SK-N-SH (cell line): ENCODE results near the gene DNAJC21. TPM values are rescaled to one million over a fixed set of nuclear protein-coding genes. Genes with fewer than 3 reads are reported as not detected.

Experiments used
- CTCF ChIA-PET: fragments of 300-600, 350-600 bp; formaldehyde crosslinking; extraction: SDS; loops from one replicate; lab custom pipeline; 2021; lab: Yijun Ruan, JAX
- POLR2A ChIA-PET: fragments of 350-600 bp; sonication (Branson Sonifier 250); formaldehyde crosslinking; extraction: SDS; loops from one replicate; lab custom pipeline; 2020; ENCODE audit warnings: antibody characterized with exemption, inconsistent platforms; lab: Yijun Ruan, JAX
- DNase-seq: peaks from one replicate; pipeline ENCODE4 v3.0.0; 2012
- H2AFZ ChIP-seq: fragments of 200-600 bp; sonication (generic); 2 replicates; pipeline ENCODE4 v1.8.1; 2016; ENCODE audit warnings: antibody characterized with exemption, mild to moderate bottlenecking, low read depth
- H3F3A ChIP-seq: fragments of 200-600 bp; sonication (generic); replicated peaks from 2 replicates; pipeline ENCODE3; 2016; ENCODE audit warnings: antibody characterized with exemption, mild to moderate bottlenecking; ENCODE audit not compliant: insufficient read depth
- H3K27ac ChIP-seq, 2 experiments: fragments of 200-500 bp in 1 of 2; fragments of 200-600 bp in 1 of 2; sonication (Bioruptor generic) in 1 of 2; sonication (generic), shearing (Covaris generic) in 1 of 2; 2 replicates each; pipeline versions ENCODE4 v1.5.1 to v1.6.1; 2014 to 2016; ENCODE audit warnings: low read depth in 2 of 2, inconsistent platforms in 1 of 2, low read length in 1 of 2, mild to moderate bottlenecking in 1 of 2, mixed read lengths in 1 of 2
- H3K27me3 ChIP-seq: fragments of 200-600 bp; sonication (generic), shearing (Covaris generic); 2 replicates; pipeline ENCODE4 v1.6.1; 2016; ENCODE audit warnings: mixed run types; ENCODE audit not compliant: insufficient read depth
- H3K36me3 ChIP-seq, 2 experiments: fragments of 200-500 bp in 1 of 2; fragments of 200-600 bp in 1 of 2; sonication (Bioruptor generic) in 1 of 2; sonication (generic) in 1 of 2; replicated peaks in 1 of 2; 2 replicates each; pipeline versions ENCODE3 to v1.5.1; 2014 to 2016; ENCODE audit warnings: low read length in 1 of 2, mild to moderate bottlenecking in 1 of 2; ENCODE audit not compliant: insufficient read depth in 2 of 2, control insufficient read depth in 1 of 2
- H3K4me1 ChIP-seq, 2 experiments: fragments of 200-500 bp in 1 of 2; fragments of 200-600 bp in 1 of 2; sonication (Bioruptor generic) in 1 of 2; sonication (generic), shearing (Covaris generic) in 1 of 2; 2 replicates each; pipeline versions ENCODE4 v1.5.1 to v1.6.1; 2014 to 2016; ENCODE audit warnings: low read depth in 1 of 2, low read length in 1 of 2, mixed run types in 1 of 2; ENCODE audit not compliant: insufficient read depth in 2 of 2, control insufficient read depth in 1 of 2
- H3K4me2 ChIP-seq: fragments of 200-600 bp; sonication (generic), shearing (Covaris generic); 2 replicates; pipeline ENCODE4 v1.6.1; 2017; ENCODE audit warnings: mixed run types
- H3K4me3 ChIP-seq, 2 experiments: fragments of 200-500 bp in 1 of 2; fragments of 200-600 bp in 1 of 2; sonication (Bioruptor generic) in 1 of 2; sonication (generic), shearing (Covaris generic) in 1 of 2; 2 replicates each; pipeline versions ENCODE4 v1.5.1 to v1.8.1; 2014 to 2016; ENCODE audit warnings: low read depth in 2 of 2, inconsistent platforms in 1 of 2, low read length in 1 of 2, mild to moderate bottlenecking in 1 of 2, mixed read lengths in 1 of 2, moderate library complexity in 1 of 2
- H3K79me2 ChIP-seq: fragments of 200-600 bp; sonication (generic); 2 replicates; pipeline ENCODE4 v1.8.1; 2017; ENCODE audit warnings: mild to moderate bottlenecking; ENCODE audit not compliant: insufficient read depth
- H3K9ac ChIP-seq: fragments of 200-600 bp; sonication (generic); 2 replicates; pipeline ENCODE4 v1.6.1; 2017; ENCODE audit warnings: mixed run types
- H3K9me2 ChIP-seq: fragments of 200-600 bp; sonication (generic); 2 replicates; pipeline ENCODE4 v1.6.1; 2017; ENCODE audit warnings: mixed run types
- H3K9me3 ChIP-seq: fragments of 200-600 bp; sonication (generic); 2 replicates; pipeline ENCODE4 v1.6.1; 2017; ENCODE audit warnings: mixed run types, mild to moderate bottlenecking, moderate library complexity
- H4K20me1 ChIP-seq: fragments of 200-600 bp; sonication (generic); 2 replicates; pipeline ENCODE4 v1.6.1; 2017; ENCODE audit warnings: mild to moderate bottlenecking, mixed run types; ENCODE audit not compliant: insufficient read depth
- CHD2 ChIP-seq: fragments of 150-350 bp; IDR thresholded peaks from 2 replicates; pipeline ENCODE4 v1.6.1; 2018; ENCODE audit warnings: low read length; ENCODE audit not compliant: partially characterized antibody
- ELF1 ChIP-seq: IDR thresholded peaks from 2 replicates; pipeline ENCODE4 v1.4.0; 2012
- EP300 ChIP-seq, 2 experiments: IDR thresholded peaks; 2 replicates each; pipeline versions ENCODE4 v1.4.0 to v1.6.1; 2012; ENCODE audit warnings: borderline replicate concordance in 1 of 2, low read depth in 1 of 2, low read length in 1 of 2
- FOSL2 ChIP-seq: IDR thresholded peaks from 2 replicates; pipeline ENCODE4 v1.4.0; 2012; ENCODE audit warnings: low read depth, mild to moderate bottlenecking, moderate library complexity, borderline replicate concordance
- GABPA ChIP-seq: IDR thresholded peaks from 2 replicates; pipeline ENCODE4 v1.4.0; 2012; ENCODE audit warnings: low read depth, mild to moderate bottlenecking
- MEF2A ChIP-seq: IDR thresholded peaks from 2 replicates; pipeline ENCODE4 v1.4.0; 2012; ENCODE audit warnings: low read depth, borderline replicate concordance
- POLR2AphosphoS5 ChIP-seq: IDR thresholded peaks from 2 replicates; pipeline ENCODE4 v1.6.1; 2012; ENCODE audit warnings: low read depth, low read length
- RCOR1 ChIP-seq: fragments of 150-350 bp; IDR thresholded peaks from 2 replicates; pipeline ENCODE4 v1.6.1; 2017; ENCODE audit warnings: antibody characterized with exemption, low read length
- TAF1 ChIP-seq: IDR thresholded peaks from 2 replicates; pipeline ENCODE4 v1.6.1; 2012; ENCODE audit warnings: low read depth, mild to moderate bottlenecking, low read length, moderate library complexity, borderline replicate concordance
- TEAD4 ChIP-seq: IDR thresholded peaks from 2 replicates; pipeline ENCODE4 v1.4.0; 2012; ENCODE audit warnings: mild to moderate bottlenecking, borderline replicate concordance; ENCODE audit not compliant: insufficient read depth
- YY1 ChIP-seq: IDR thresholded peaks from 2 replicates; pipeline ENCODE4 v1.4.0; 2012; ENCODE audit warnings: low read depth, mild to moderate bottlenecking
- WGBS: methylation state at CpG from one replicate; pipeline ENCODE4 v1.1.6; 2017; ENCODE audit warnings: low lambda C conversion rate; 5-methylcytosine and 5-hydroxymethylcytosine counted together
- polyA plus RNA-seq, 3 experiments: library from polyadenylated mRNA; depleted of rRNA; stranded (reverse); fragments of >200 nt; gene quantifications; 2 replicates each; pipeline ENCODE4 v1.2.3, GENCODE V29; 2012
- TF ChIP-seq, protein P1 (sequence below): IDR thresholded peaks from 2 replicates; pipeline ENCODE4 v1.4.0; 2012; ENCODE audit warnings: low read depth
- TF ChIP-seq, protein P2 (sequence below): IDR thresholded peaks from 2 replicates; pipeline ENCODE4 v1.6.1; 2012; ENCODE audit warnings: mild to moderate bottlenecking, low read depth, low read length, moderate library complexity

DNAJC21 gene
- polyA plus RNA-seq, 1 of the 3 experiments (the other 2 are of a cell fraction) = 8.8 TPM

DNA sequence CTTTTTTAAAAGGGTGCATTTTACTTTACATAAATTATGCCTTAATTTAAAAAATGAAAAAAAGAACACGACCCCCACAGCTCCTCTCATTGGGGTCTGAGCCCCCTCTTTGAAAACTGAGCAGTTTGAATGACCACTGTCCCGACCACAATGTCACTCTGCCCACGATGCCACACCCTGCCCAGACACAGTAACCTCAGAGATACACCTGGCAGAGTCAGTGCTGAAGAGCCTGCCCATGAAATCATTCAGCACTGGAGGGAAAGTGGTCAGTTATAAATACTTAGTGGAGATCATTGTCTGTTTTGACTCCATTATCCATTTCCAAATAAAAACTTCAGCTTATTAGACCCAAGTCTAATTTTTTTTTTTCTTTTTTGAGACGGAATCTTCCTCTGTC is 49.3 kb downstream of the DNAJC21 start:
- no peak overlapping the region for H3K27ac ChIP-seq
- H3K4me3 ChIP-seq = no peak overlapping the region
- WGBS = 13% methylated on average over 4 of the region's 4 CpGs
- no peaks in the 10 kb centered on the region for H3K36me3 ChIP-seq
- H3K9ac ChIP-seq = no peak overlapping the region
- TF ChIP-seq FOSL2 = no peak
- no peak for TF ChIP-seq TEAD4
- TF ChIP-seq EP300 (IDR thresholded peaks at IDR 0.05; ENCODE audit: borderline replicate concordance in 1 of 2, low read depth in 1 of 2, low read length in 1 of 2) = no peak
- no peak for TF ChIP-seq POLR2AphosphoS5
- H3K9me3 ChIP-seq = no peaks in the 10 kb centered on the region
- H3K4me1 ChIP-seq = no peaks in the 10 kb centered on the region
- no peaks in the 10 kb centered on the region for H4K20me1 ChIP-seq
- no peaks in the 10 kb centered on the region for H3F3A ChIP-seq
- DNase-seq = no peak
- no peak overlapping the region for H2AFZ ChIP-seq
- H3K79me2 ChIP-seq = no peaks in the 10 kb centered on the region
- CTCF ChIA-PET = no interaction called here
- H3K27me3 ChIP-seq = peaks cover 7% of the 10 kb centered on the region
- no peak overlapping the region for H3K4me2 ChIP-seq
- no peaks in the 10 kb centered on the region for H3K9me2 ChIP-seq
- POLR2A ChIA-PET = no interaction called here

DNA sequence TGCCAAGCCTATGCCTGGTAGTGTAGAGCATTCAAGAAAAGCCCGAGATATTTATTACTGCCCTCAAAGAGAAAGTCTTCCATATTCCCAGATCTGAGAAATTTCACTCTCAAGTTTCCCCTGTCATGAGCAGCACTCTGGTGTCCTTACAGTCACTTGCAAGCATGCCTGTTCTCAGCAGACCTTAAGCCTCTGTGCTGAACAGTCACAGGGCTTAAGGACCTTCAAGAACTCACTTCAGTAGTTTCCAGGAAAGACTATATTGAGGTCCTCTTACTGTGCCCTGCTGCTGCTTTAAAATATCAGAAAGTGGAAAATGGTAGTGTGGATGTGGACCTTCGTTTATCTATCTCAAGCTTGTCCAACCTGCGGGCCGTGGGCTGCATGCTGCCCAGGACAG is 53.5 kb downstream of the DNAJC21 start:
- Histone ChIP-seq H3K4me1 (no peaks in the 10 kb centered on the region), H4K20me1 (no peaks in the 10 kb centered on the region), H3K27me3 (no peaks in the 10 kb centered on the region; the same call in 1 of the 2 replicates), H3K9me3 (peaks cover 22% of the 10 kb centered on the region), H3K9me2 (no peaks in the 10 kb centered on the region), H3K4me3 (no peak overlapping the region), H3K79me2 (no peaks in the 10 kb centered on the region), H3F3A (no peaks in the 10 kb centered on the region), H3K9ac (no peak overlapping the region), H3K4me2 (no peak overlapping the region), H3K36me3 (no peaks in the 10 kb centered on the region), H2AFZ (no peak overlapping the region), H3K27ac (no peak overlapping the region)
- 6% methylated on average over 4 of the region's 4 CpGs for WGBS
- TF ChIP-seq, protein P1, sequence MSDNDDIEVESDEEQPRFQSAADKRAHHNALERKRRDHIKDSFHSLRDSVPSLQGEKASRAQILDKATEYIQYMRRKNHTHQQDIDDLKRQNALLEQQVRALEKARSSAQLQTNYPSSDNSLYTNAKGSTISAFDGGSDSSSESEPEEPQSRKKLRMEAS = no peak
- TF ChIP-seq CHD2 (no peak), TEAD4 (no peak), POLR2AphosphoS5 (no peak), TAF1 (no peak), RCOR1 (no peak), YY1 (no peak), GABPA (no peak), ELF1 (no peak), MEF2A (no peak)
- TF ChIP-seq, protein P2, sequence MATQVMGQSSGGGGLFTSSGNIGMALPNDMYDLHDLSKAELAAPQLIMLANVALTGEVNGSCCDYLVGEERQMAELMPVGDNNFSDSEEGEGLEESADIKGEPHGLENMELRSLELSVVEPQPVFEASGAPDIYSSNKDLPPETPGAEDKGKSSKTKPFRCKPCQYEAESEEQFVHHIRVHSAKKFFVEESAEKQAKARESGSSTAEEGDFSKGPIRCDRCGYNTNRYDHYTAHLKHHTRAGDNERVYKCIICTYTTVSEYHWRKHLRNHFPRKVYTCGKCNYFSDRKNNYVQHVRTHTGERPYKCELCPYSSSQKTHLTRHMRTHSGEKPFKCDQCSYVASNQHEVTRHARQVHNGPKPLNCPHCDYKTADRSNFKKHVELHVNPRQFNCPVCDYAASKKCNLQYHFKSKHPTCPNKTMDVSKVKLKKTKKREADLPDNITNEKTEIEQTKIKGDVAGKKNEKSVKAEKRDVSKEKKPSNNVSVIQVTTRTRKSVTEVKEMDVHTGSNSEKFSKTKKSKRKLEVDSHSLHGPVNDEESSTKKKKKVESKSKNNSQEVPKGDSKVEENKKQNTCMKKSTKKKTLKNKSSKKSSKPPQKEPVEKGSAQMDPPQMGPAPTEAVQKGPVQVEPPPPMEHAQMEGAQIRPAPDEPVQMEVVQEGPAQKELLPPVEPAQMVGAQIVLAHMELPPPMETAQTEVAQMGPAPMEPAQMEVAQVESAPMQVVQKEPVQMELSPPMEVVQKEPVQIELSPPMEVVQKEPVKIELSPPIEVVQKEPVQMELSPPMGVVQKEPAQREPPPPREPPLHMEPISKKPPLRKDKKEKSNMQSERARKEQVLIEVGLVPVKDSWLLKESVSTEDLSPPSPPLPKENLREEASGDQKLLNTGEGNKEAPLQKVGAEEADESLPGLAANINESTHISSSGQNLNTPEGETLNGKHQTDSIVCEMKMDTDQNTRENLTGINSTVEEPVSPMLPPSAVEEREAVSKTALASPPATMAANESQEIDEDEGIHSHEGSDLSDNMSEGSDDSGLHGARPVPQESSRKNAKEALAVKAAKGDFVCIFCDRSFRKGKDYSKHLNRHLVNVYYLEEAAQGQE = no peak
- no peak for DNase-seq
- ChIA-PET POLR2A (no interaction called here), CTCF (interaction anchor here (1.1 kb wide), 1 partner anchor 21 kb away, joined by 3 read pairs; no protein-coding TSS in a partner anchor)
